Measurements from ENCODE around the gene KDM5B. TPM values are rescaled to one million over a fixed set of nuclear protein-coding genes. Genes with fewer than 3 reads are reported as not detected.
A peak's percentile ranks its signal among the peaks of the same experiment; 100 is the strongest.

Gene KDM5B
- total and polyA plus RNA-seq, 5 donors from 2014 or later, result 13.7 to 77.7 (median 15.1) TPM

GRCh38 chr1:202844935-202845334 is 36.7 kb upstream of the KDM5B start:
- Mint-ChIP-seq H3K4me3 (no peak overlapping the region), H3K36me3 (no peaks in the 10 kb centered on the region), H3K4me1 (peaks cover 0 to 7% (median 0%) of the 10 kb centered on the region in 4 donors), H3K9me3 (peaks cover 0 to 2% (median 0%) of the 10 kb centered on the region in 7 donors), H3K27ac (no peak overlapping the region), H3K27me3 (peaks cover 4% of the 10 kb centered on the region)
- Histone ChIP-seq H3K27me3 (ENCODE audit: control insufficient read depth, insufficient read depth, low read length) (no peaks in the 10 kb centered on the region), H3K4me1 (ENCODE audit: control insufficient read depth, insufficient read depth, low read length, poor library complexity, severe bottlenecking) (no peaks in the 10 kb centered on the region), H3K4me3 (ENCODE audit: low read depth, low read length) (no peak overlapping the region), H3K9me3 (ENCODE audit: control insufficient read depth in 2 of 2, low read length in 2 of 2) (no peaks in the 10 kb centered on the region), H3K27ac (ENCODE audit: insufficient read depth, low read length, poor library complexity, severe bottlenecking) (no peak overlapping the region), H3K36me3 (ENCODE audit: control insufficient read depth, insufficient read depth, low read length) (no peaks in the 10 kb centered on the region)
- ATAC-seq (ENCODE audit: low read depth in 2 of 2), result no peak
- no peak for DNase-seq

GRCh38 chr1:202844259-202844658 is 36.0 kb upstream of the KDM5B start:
- H3K36me3 Mint-ChIP-seq, result no peaks in the 10 kb centered on the region
- no peak overlapping the region for H3K4me3 ChIP-seq (ENCODE audit: low read depth, low read length)
- no peaks in the 10 kb centered on the region for H3K4me1 ChIP-seq (ENCODE audit: control insufficient read depth, insufficient read depth, low read length, poor library complexity, severe bottlenecking)
- H3K27ac ChIP-seq (ENCODE audit: insufficient read depth, low read length, poor library complexity, severe bottlenecking), result no peak overlapping the region
- ATAC-seq (ENCODE audit: low read depth in 2 of 2) (no peak), DNase-seq (no peak)
- H3K4me3 Mint-ChIP-seq, result no peak overlapping the region
- no peak overlapping the region for H3K27ac Mint-ChIP-seq
- peaks cover 0 to 6% (median 0%) of the 10 kb centered on the region in 4 donors for H3K4me1 Mint-ChIP-seq
- H3K36me3 ChIP-seq (ENCODE audit: control insufficient read depth, insufficient read depth, low read length), result no peaks in the 10 kb centered on the region
- H3K27me3 ChIP-seq (ENCODE audit: control insufficient read depth, insufficient read depth, low read length), result no peaks in the 10 kb centered on the region
- H3K9me3 ChIP-seq (ENCODE audit: control insufficient read depth in 2 of 2, low read length in 2 of 2), result no peaks in the 10 kb centered on the region
- peaks cover 0 to 2% (median 0%) of the 10 kb centered on the region in 7 donors for H3K9me3 Mint-ChIP-seq
- H3K27me3 Mint-ChIP-seq, result peaks cover 4% of the 10 kb centered on the region

DNA sequence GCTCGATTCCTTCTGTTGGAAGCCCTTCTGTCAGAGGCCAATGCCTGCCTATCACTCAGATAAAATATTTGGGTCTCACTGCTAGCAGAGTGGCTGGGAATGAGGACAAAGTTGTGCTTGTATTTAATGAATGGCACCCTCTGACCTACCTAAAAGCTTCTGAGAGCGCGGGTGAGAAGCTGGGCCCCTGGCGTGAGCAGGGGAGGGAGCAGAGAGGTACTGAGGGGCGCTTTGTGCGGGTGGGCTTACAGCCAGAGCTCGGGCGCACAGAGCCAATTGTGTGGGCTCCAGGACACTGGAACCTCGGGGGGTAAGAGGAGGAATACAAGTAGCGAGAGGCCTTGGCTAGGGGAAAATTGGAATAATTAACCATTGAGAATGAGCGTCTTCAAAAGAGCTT is 34.9 kb upstream of the KDM5B start:
- no peaks in the 10 kb centered on the region for H3K9me3 ChIP-seq (ENCODE audit: control insufficient read depth in 2 of 2, low read length in 2 of 2)
- DNase-seq, result no peak
- Mint-ChIP-seq H3K9me3 (peaks cover 0 to 2% (median 0%) of the 10 kb centered on the region in 7 donors), H3K4me1 (peaks cover 0 to under 1% (median 0%) of the 10 kb centered on the region in 4 donors), H3K27me3 (peaks cover 4% of the 10 kb centered on the region), H3K27ac (no peak overlapping the region), H3K4me3 (no peak overlapping the region), H3K36me3 (no peaks in the 10 kb centered on the region)
- no peak for ATAC-seq (ENCODE audit: low read depth in 2 of 2)
- H3K4me1 ChIP-seq (ENCODE audit: control insufficient read depth, insufficient read depth, low read length, poor library complexity, severe bottlenecking), result no peaks in the 10 kb centered on the region
- no peaks in the 10 kb centered on the region for H3K27me3 ChIP-seq (ENCODE audit: control insufficient read depth, insufficient read depth, low read length)
- H3K4me3 ChIP-seq (ENCODE audit: low read depth, low read length), result no peak overlapping the region
- no peak overlapping the region for H3K27ac ChIP-seq (ENCODE audit: insufficient read depth, low read length, poor library complexity, severe bottlenecking)
- H3K36me3 ChIP-seq (ENCODE audit: control insufficient read depth, insufficient read depth, low read length), result no peaks in the 10 kb centered on the region

DNA sequence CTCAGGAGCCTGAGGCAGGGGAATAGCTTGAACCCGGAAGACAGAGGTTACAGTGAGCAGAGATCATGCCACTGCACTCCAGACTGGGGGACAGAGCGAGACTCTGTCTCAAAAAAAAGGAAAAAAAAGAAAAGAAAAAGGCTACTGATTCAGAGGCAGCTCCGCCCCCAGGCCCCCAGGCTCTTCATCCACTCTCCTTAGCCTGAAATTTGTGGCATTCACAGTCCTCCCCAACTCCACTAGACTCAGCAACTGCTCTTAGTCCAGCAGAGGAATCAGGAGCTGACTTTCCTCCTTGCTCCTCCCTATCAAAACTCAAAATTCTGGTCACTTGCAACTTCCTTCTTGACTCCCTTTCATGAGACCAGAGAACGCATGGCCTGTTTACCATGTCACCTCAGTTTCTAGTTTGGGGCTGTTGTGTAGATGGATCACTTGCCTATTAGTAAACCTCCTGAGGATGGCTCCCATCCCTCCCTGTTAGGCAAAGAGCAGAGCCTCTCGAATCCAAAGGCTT is 29.6 kb upstream of the KDM5B start:
- ATAC-seq (ENCODE audit: low read depth in 2 of 2) (no peak), DNase-seq (no peak)
- H3K4me1 ChIP-seq (ENCODE audit: control insufficient read depth, insufficient read depth, low read length, poor library complexity, severe bottlenecking), result peaks cover 27% of the 10 kb centered on the region
- H3K9me3 ChIP-seq (ENCODE audit: control insufficient read depth in 2 of 2, low read length in 2 of 2), result no peaks in the 10 kb centered on the region
- H3K27ac ChIP-seq (ENCODE audit: insufficient read depth, low read length, poor library complexity, severe bottlenecking), result no peak overlapping the region
- no peaks in the 10 kb centered on the region for H3K36me3 ChIP-seq (ENCODE audit: control insufficient read depth, insufficient read depth, low read length)
- H3K27ac Mint-ChIP-seq, result peak overlapping the region in 1 of 3 donors; percentile 71
- no peaks in the 10 kb centered on the region for H3K27me3 Mint-ChIP-seq
- H3K27me3 ChIP-seq (ENCODE audit: control insufficient read depth, insufficient read depth, low read length), result no peaks in the 10 kb centered on the region
- H3K36me3 Mint-ChIP-seq, result no peaks in the 10 kb centered on the region
- H3K4me3 ChIP-seq (ENCODE audit: low read depth, low read length), result no peak overlapping the region
- H3K4me3 Mint-ChIP-seq, result no peak overlapping the region
- H3K9me3 Mint-ChIP-seq, result peaks cover 0 to 1% (median 0%) of the 10 kb centered on the region in 7 donors
- H3K4me1 Mint-ChIP-seq, result peaks cover 13 to 45% (median 29%) of the 10 kb centered on the region in 4 donors

GRCh38 chr1:202836623-202837403 is 28.6 kb upstream of the KDM5B start:
- Mint-ChIP-seq H3K4me1 (peaks cover 13 to 47% (median 29%) of the 10 kb centered on the region in 4 donors), H3K4me3 (no peak overlapping the region), H3K9me3 (peaks cover 0 to 1% (median 0%) of the 10 kb centered on the region in 7 donors), H3K27ac (peak overlapping the region in 2 of 3 donors; percentile 48 to 56), H3K36me3 (no peaks in the 10 kb centered on the region), H3K27me3 (no peaks in the 10 kb centered on the region)
- no peak for ATAC-seq (ENCODE audit: low read depth in 2 of 2)
- Histone ChIP-seq H3K27ac (ENCODE audit: insufficient read depth, low read length, poor library complexity, severe bottlenecking) (no peak overlapping the region), H3K9me3 (ENCODE audit: control insufficient read depth in 2 of 2, low read length in 2 of 2) (no peaks in the 10 kb centered on the region), H3K27me3 (ENCODE audit: control insufficient read depth, insufficient read depth, low read length) (no peaks in the 10 kb centered on the region), H3K4me1 (ENCODE audit: control insufficient read depth, insufficient read depth, low read length, poor library complexity, severe bottlenecking) (peaks cover 27% of the 10 kb centered on the region), H3K36me3 (ENCODE audit: control insufficient read depth, insufficient read depth, low read length) (no peaks in the 10 kb centered on the region), H3K4me3 (ENCODE audit: low read depth, low read length) (no peak overlapping the region)
- no peak for DNase-seq

- H3K4me1 Mint-ChIP-seq, result peaks cover 13 to 47% (median 32%) of the 10 kb centered on the region in 4 donors
- H3K27ac ChIP-seq (ENCODE audit: insufficient read depth, low read length, poor library complexity, severe bottlenecking), result no peak overlapping the region
- H3K36me3 ChIP-seq (ENCODE audit: control insufficient read depth, insufficient read depth, low read length), result no peaks in the 10 kb centered on the region
- no peaks in the 10 kb centered on the region for H3K36me3 Mint-ChIP-seq
- peaks cover 0 to 2% (median 0%) of the 10 kb centered on the region in 7 donors for H3K9me3 Mint-ChIP-seq
- peak overlapping the region; percentile 61 to 86 (median 73) for H3K27ac Mint-ChIP-seq
- H3K4me1 ChIP-seq (ENCODE audit: control insufficient read depth, insufficient read depth, low read length, poor library complexity, severe bottlenecking), result peaks cover 27% of the 10 kb centered on the region
- peak overlapping the region; percentile 43 for H3K4me3 ChIP-seq (ENCODE audit: low read depth, low read length)
- peak overlapping the region; percentile 15 to 43 (median 32) for H3K4me3 Mint-ChIP-seq
- no peaks in the 10 kb centered on the region for H3K27me3 Mint-ChIP-seq
- no peaks in the 10 kb centered on the region for H3K9me3 ChIP-seq (ENCODE audit: control insufficient read depth in 2 of 2, low read length in 2 of 2)
- H3K27me3 ChIP-seq (ENCODE audit: control insufficient read depth, insufficient read depth, low read length), result no peaks in the 10 kb centered on the region
- ATAC-seq (ENCODE audit: low read depth in 2 of 2) (peak; percentile 41 to 61), DNase-seq (peak in 2 of 3 donors; percentile 17 to 69)
Observed at GRCh38 chr1:202835548-202836072, 27.4 kb upstream of the KDM5B start.

GRCh38 chr1:202834771-202835547 is 26.7 kb upstream of the KDM5B start:
- Mint-ChIP-seq H3K9me3 (peaks cover 0 to 2% (median 0%) of the 10 kb centered on the region in 7 donors), H3K27me3 (no peaks in the 10 kb centered on the region), H3K27ac (peak overlapping the region; percentile 61 to 83 (median 73)), H3K36me3 (no peaks in the 10 kb centered on the region), H3K4me3 (peak overlapping the region; percentile 29 to 43 (median 39)), H3K4me1 (peaks cover 13 to 47% (median 32%) of the 10 kb centered on the region in 4 donors)
- H3K27me3 ChIP-seq (ENCODE audit: control insufficient read depth, insufficient read depth, low read length), result no peaks in the 10 kb centered on the region
- peaks cover 27% of the 10 kb centered on the region for H3K4me1 ChIP-seq (ENCODE audit: control insufficient read depth, insufficient read depth, low read length, poor library complexity, severe bottlenecking)
- no peaks in the 10 kb centered on the region for H3K9me3 ChIP-seq (ENCODE audit: control insufficient read depth in 2 of 2, low read length in 2 of 2)
- H3K4me3 ChIP-seq (ENCODE audit: low read depth, low read length), result no peak overlapping the region
- no peaks in the 10 kb centered on the region for H3K36me3 ChIP-seq (ENCODE audit: control insufficient read depth, insufficient read depth, low read length)
- H3K27ac ChIP-seq (ENCODE audit: insufficient read depth, low read length, poor library complexity, severe bottlenecking), result no peak overlapping the region
- DNase-seq (no peak), ATAC-seq (ENCODE audit: low read depth in 2 of 2) (peak in 1 of 2 donors; percentile 29)
